GM13976 (cell line): ENCODE data around the gene DLEC1.
"Not testable (repeated sequence)": the region's sequence is repeated elsewhere in the genome, so short reads cannot be mapped to it uniquely, and the experiment has no call there.

Experiments used
- DNase-seq: peaks from one replicate; pipeline ENCODE4 v3.0.0; 2012; ENCODE audit warnings: low spot score
- CTCF ChIP-seq: IDR thresholded peaks from 2 replicates; pipeline ENCODE4 v1.5.1; 2012; ENCODE audit warnings: borderline replicate concordance, mild to moderate bottlenecking; ENCODE audit not compliant: insufficient read depth; ENCODE audit errors: extremely low read depth, missing control alignments, control extremely low read depth
- in situ Hi-C: fragments of 300-500 bp; cut with MboI; formaldehyde crosslinking; loops from one replicate; pipeline ENCODE4 v1.12.0; 2022; ENCODE audit warnings: low sequenced_read_pairs, mixed read lengths, inconsistent platforms; ENCODE audit not compliant: unreplicated experiment

DLEC1 gene

GRCh38 chr3:38133557-38134405, 94.8 kb downstream of the DLEC1 start:
- no peak for TF ChIP-seq CTCF
- in situ Hi-C loops, result loop anchor here (25.0 kb wide), 1 partner anchor 354 kb away; the partner anchor contains the start of gene EXOG
- no peak for DNase-seq

DNA sequence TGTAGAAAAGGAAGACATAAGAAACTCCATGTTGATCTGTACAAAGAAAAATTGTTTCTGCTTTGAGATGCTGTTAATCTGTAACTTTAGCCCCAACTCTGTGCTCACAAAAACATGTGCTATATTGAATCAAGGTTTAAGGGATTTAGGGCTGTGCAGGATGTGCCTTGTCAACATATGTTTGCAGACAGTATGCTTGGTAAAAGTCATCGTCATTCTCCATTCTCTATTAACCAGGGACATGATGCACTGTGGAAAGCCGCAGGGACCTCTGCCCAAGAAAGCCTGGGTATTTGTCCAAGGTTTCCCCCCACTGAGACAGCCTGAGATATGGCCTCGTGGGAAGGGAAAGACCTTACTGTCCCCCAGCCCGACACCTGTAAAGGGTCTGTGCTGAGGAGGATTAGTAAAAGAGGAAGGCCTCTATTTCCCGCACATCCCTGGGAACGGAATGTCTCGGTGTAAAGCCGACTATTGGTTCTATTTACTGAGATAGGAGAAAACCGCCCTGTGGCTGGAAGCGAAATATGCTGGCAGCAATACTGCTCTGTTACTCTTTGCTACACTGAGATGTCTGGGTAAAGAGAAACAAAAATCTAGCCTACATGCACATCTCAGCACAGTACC, 95.6 kb downstream of the DLEC1 start:
- DNase-seq, result not testable (repeated sequence)
- in situ Hi-C loops, result loop anchor here (25.0 kb wide), 1 partner anchor 353 kb away; the partner anchor contains the start of gene EXOG

DNA sequence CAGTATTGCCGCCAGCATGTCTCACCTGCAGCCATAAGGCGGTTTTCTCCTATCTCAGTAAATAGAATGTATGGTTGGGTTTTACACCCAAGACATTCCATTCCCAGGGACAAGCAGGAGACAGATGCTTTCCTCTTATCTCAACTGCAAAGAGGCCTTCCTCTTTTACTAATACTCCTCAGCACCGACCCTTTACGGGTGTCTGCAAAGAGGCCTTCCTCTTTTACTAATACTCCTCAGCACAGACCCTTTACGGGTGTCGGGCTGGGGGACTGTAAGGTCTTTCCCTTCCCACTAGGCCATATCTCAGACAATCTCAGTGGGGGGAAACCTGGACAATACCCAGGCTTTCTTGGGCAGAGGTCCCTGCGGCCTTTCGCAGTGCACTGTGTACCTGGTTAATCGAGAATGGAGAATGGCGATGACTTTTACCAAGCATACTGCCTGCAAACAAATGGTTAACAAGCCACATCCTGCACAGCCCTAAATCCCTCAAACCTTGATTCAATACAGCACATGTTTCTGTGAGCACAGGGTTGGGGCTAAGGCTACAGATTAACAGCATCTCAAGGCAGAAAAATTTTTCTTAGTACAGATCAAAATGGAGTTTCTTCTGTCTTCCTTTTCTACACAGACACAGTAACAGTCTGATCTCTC, 96.7 kb downstream of the DLEC1 start:
- in situ Hi-C loops, result loop anchor here (25.0 kb wide), 1 partner anchor 352 kb away; the partner anchor contains the start of gene EXOG

GRCh38 chr3:38136393-38136776, 97.4 kb downstream of the DLEC1 start:
- peak; percentile 49 for DNase-seq
- no peak for TF ChIP-seq CTCF
- in situ Hi-C loops, result loop anchor here (25.0 kb wide), 1 partner anchor 351 kb away; the partner anchor contains the start of gene EXOG

More for the DNA sequence above, 96.7 kb downstream of the DLEC1 start:
- not testable (repeated sequence) for DNase-seq

DNA sequence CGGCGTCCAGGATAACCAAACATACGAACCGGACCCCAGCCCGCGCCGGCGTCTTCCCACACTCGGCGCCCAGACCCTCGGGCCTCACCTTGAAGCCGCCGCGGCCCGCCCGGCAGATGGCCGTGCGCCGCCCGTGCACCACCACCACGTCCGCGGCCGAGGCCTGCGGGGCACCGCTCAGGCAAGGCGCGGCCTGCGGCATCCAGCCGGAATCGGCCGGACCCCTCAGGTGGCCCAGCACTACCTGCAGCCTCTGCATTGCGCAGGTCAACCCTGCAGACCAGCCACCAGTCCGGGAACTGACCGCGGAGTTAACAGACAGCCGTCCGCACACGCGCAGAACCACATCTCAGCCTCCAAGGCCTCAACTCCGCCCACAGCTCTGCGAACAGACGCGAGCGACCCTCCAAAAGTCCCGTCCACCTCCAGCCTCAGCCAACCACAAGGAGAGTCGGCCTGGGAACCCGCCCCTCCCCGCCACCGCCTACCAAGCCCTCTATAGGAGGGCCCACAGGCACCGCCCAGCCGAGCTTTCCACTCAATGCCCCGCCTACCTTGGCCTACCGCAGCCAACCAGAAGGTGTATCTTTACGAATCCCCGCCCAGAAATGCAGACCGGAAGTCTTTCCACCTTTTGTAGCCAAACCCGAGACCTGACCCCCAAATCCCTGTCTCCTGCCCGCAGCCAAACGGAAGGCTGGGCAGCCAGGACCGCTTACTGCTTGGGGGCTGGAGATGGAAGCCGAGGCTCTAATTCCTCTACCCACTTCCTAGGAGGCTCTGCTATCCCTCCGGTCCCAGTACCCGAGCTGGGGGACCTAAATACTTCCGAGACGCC, 98.0 kb downstream of the DLEC1 start, which contains the start of gene ACAA1:
Gene ACAA1 (minus strand): TSS at position 351 of the 838 bp plus-strand sequence. CDS start 92 bp downstream, at position 259.
- no peak for TF ChIP-seq CTCF
- in situ Hi-C loops, result loop anchor here (25.0 kb wide), 1 partner anchor 350 kb away; the partner anchor contains the start of gene EXOG

GRCh38 chr3:38137615-38138348, 98.8 kb downstream of the DLEC1 start:
- in situ Hi-C loops, result loop anchor here (25.0 kb wide), 1 partner anchor 350 kb away; the partner anchor contains the start of gene EXOG
- DNase-seq, result peak; percentile 49
- TF ChIP-seq CTCF, result no peak

More for the DNA sequence above, 98.0 kb downstream of the DLEC1 start, which contains the start of gene ACAA1:
- peak; percentile 98 for DNase-seq
